Kidney (tissue), 14 donors: ENCODE results near the gene FUT3. TPM values are rescaled to one million over a fixed set of nuclear protein-coding genes. Genes with fewer than 3 reads are reported as not detected.

Experiments
- DNase-seq, 5 donors: peaks; one replicate each; pipeline ENCODE4 v3.0.0-alpha.2; 2013 to 2020
- FAIRE-seq: peaks from 2 replicates; lab custom pipeline; 2012; peaks lifted over from hg19 to GRCh38; lab: Jason Lieb, UNC
- H3K27ac ChIP-seq, 2 donors: one replicate each; pipeline ENCODE4 v1.7.0; 2013; ENCODE audit warnings: low read depth in 2 of 2, low read length in 2 of 2, inconsistent platforms in 1 of 2
- H3K27me3 ChIP-seq: one replicate; pipeline ENCODE4 v1.7.1; 2013; ENCODE audit warnings: low read length, inconsistent platforms; ENCODE audit not compliant: control insufficient read depth, insufficient read depth
- H3K36me3 ChIP-seq, 3 donors: one replicate each; pipeline versions ENCODE4 v1.7.0 to v1.7.1; 2013; ENCODE audit warnings: low read length in 3 of 3, control low read depth in 1 of 3, inconsistent platforms in 1 of 3; ENCODE audit not compliant: insufficient read depth in 3 of 3, control insufficient read depth in 2 of 3
- H3K4me1 ChIP-seq, 3 donors: one replicate each; pipeline versions ENCODE4 v1.7.0 to v1.7.1; 2013; ENCODE audit warnings: low read length in 3 of 3, inconsistent platforms in 1 of 3, low read depth in 1 of 3; ENCODE audit not compliant: control insufficient read depth in 2 of 3, insufficient read depth in 2 of 3
- H3K4me3 ChIP-seq, 3 donors: one replicate each; pipeline versions ENCODE4 v1.7.0 to v1.8.1; 2013; ENCODE audit warnings: low read length in 3 of 3, control low read depth in 1 of 3, inconsistent platforms in 1 of 3
- H3K9ac ChIP-seq, 3 donors: one replicate each; pipeline versions ENCODE4 v1.7.0 to v1.7.1; 2013; ENCODE audit warnings: low read length in 3 of 3, control low read depth in 1 of 3, inconsistent platforms in 1 of 3
- H3K9me3 ChIP-seq, 3 donors: one replicate each; pipeline versions ENCODE4 v1.7.0 to v1.7.1; 2013; ENCODE audit warnings: low read length in 3 of 3, control low read depth in 1 of 3, inconsistent platforms in 1 of 3; ENCODE audit not compliant: control insufficient read depth in 2 of 3, insufficient read depth in 1 of 3
- CTCF ChIP-seq: IDR thresholded peaks from 3 replicates; pipeline ENCODE4 v1.5.1; 2012; ENCODE audit warnings: mild to moderate bottlenecking, moderate library complexity, borderline replicate concordance; ENCODE audit not compliant: insufficient read depth; ENCODE audit errors: extremely low read depth
- intact Hi-C: fragments of 100-400 bp; cut with DNase I; formaldehyde crosslinking; loops from one replicate; pipeline ENCODE4 v1.11.1; 2022
- polyA plus RNA-seq: library from polyadenylated mRNA; stranded (reverse); fragments of 350-450 nt; fragmentation: Illumina TruSeq; extraction: RNeasy Lipid Tissue Mini Kit (QIAGEN cat#74804); gene quantifications from one replicate; pipeline ENCODE4 v1.2.3, GENCODE V29; 2014; ENCODE audit warnings: low read depth, low replicate concordance; ENCODE audit not compliant: insufficient read depth
- total RNA-seq: library from RNA; stranded (reverse); fragmentation: NEBNext Ultra II Directional; extraction: Animal tissue kit (Norgen Biotek cat#: 25700); gene quantifications from one replicate; pipeline ENCODE4 v1.2.1, GENCODE V29; 2021
- donor health status: control.
- donor health status: control.
- donor health status: control.
- donor health status: control.
- donor health status: control.
- donor health status: DM: yes; HTN: yes; CAD: no.
- donor health status: Normal renal cell carcinoma (clear cell type).

Gene FUT3
- total and polyA plus RNA-seq, 2 donors from 2014 or later: 3.0 to 6.5 TPM

GRCh38 chr19:5865772-5866171 lies 14.5 kb upstream of the FUT3 start:
- H3K4me1 ChIP-seq: no peaks in the 10 kb centered on the region
- FAIRE-seq (no peak), DNase-seq (no peak)
- no peak for TF ChIP-seq CTCF
- intact Hi-C loops: no loop called here
- H3K36me3 ChIP-seq: no peaks in the 10 kb centered on the region
- no peaks in the 10 kb centered on the region for H3K9me3 ChIP-seq
- no peaks in the 10 kb centered on the region for H3K27me3 ChIP-seq
- H3K9ac ChIP-seq: no peak overlapping the region
- no peak overlapping the region for H3K27ac ChIP-seq
- no peak overlapping the region for H3K4me3 ChIP-seq

GRCh38 chr19:5864725-5865486 lies 13.7 kb upstream of the FUT3 start:
- Histone ChIP-seq H3K4me3 (no peak overlapping the region), H3K9ac (no peak overlapping the region), H3K27me3 (no peaks in the 10 kb centered on the region), H3K9me3 (no peaks in the 10 kb centered on the region), H3K4me1 (no peaks in the 10 kb centered on the region), H3K27ac (no peak overlapping the region), H3K36me3 (no peaks in the 10 kb centered on the region)
- intact Hi-C loops: no loop called here
- no peak for DNase-seq
- FAIRE-seq: no peak
- TF ChIP-seq CTCF: no peak

GRCh38 chr19:5864013-5864720 lies 12.9 kb upstream of the FUT3 start:
- no peak overlapping the region for H3K4me3 ChIP-seq
- no peak overlapping the region for H3K27ac ChIP-seq
- H3K27me3 ChIP-seq: no peaks in the 10 kb centered on the region
- no peaks in the 10 kb centered on the region for H3K9me3 ChIP-seq
- no peak for DNase-seq
- H3K9ac ChIP-seq: no peak overlapping the region
- no peak for FAIRE-seq
- intact Hi-C loops: no loop called here
- no peak for TF ChIP-seq CTCF
- no peaks in the 10 kb centered on the region for H3K4me1 ChIP-seq
- no peaks in the 10 kb centered on the region for H3K36me3 ChIP-seq
